Measurements from ENCODE around the gene EEF1A1.
"Not testable (repeated sequence)": the region's sequence is repeated elsewhere in the genome, so short reads cannot be mapped to it uniquely, and the experiment has no call there.

Gene EEF1A1

DNA sequence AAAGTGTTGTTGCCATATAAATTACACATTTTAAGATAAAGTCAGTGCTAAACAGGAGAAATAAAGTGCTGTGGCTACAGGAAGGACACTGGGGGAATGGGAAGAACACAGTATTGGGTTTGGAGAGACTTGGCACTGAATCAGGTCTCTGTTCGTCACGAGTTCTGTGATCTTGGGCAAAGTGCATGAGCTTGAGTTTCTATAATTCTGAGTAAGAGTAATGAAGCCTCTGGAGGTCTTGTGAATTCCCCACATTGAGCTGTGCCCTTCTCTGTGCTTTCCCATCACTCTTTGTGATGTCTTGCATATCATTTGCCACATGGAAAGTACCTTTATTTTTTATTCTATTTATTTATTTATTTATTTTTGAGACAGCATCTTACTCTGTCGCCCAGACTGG, 16.8 kb upstream of the EEF1A1 start:
- DNase-seq (ENCODE audit: low read depth) = no peak

DNA sequence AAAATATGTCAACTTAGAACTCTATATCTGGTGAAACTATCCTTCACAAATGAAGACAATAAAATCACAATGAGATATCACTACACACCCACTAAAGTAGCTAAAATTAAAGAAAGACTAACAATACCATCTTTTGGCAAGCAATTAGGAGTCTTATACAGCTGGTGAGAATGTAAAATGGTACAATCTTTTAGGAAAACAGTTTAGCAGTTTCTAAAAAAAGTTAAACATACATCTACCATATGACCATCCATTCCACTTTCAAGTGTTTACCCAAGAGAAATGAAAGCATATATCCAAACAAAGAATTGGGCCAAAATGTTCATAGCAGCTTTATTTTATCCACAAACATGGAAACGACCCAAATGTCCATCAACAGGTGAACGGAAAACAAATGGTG, 13.8 kb upstream of the EEF1A1 start:
- no peak for DNase-seq (ENCODE audit: low read depth)

GRCh38 chr6:73532293-73532692, 11.5 kb upstream of the EEF1A1 start:
- DNase-seq (ENCODE audit: low read depth) = no peak

GRCh38 chr6:73528897-73529296, 8.1 kb upstream of the EEF1A1 start:
- no peak for DNase-seq (ENCODE audit: low read depth)

GRCh38 chr6:73525546-73526330, 4.9 kb upstream of the EEF1A1 start:
- DNase-seq (ENCODE audit: low read depth) = no peak

GRCh38 chr6:73523434-73524123, 2.7 kb upstream of the EEF1A1 start:
- peak; percentile 69 for DNase-seq (ENCODE audit: low read depth)

GRCh38 chr6:73521351-73521985, 636 bp upstream of the EEF1A1 start:
- DNase-seq (ENCODE audit: low read depth) = peak; percentile 64

DNA sequence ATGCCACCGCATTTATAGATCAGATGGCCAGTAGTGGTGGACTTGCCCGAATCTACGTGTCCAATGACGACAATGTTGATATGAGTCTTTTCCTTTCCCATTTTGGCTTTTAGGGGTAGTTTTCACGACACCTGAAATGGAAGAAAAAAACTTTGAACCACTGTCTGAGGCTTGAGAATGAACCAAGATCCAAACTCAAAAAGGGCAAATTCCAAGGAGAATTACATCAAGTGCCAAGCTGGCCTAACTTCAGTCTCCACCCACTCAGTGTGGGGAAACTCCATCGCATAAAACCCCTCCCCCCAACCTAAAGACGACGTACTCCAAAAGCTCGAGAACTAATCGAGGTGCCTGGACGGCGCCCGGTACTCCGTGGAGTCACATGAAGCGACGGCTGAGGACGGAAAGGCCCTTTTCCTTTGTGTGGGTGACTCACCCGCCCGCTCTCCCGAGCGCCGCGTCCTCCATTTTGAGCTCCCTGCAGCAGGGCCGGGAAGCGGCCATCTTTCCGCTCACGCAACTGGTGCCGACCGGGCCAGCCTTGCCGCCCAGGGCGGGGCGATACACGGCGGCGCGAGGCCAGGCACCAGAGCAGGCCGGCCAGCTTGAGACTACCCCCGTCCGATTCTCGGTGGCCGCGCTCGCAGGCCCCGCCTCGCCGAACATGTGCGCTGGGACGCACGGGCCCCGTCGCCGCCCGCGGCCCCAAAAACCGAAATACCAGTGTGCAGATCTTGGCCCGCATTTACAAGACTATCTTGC, 725 bp downstream of the EEF1A1 start:
- DNase-seq (ENCODE audit: low read depth) = peak; percentile 77

- DNase-seq (ENCODE audit: low read depth) = not testable (repeated sequence)
These were observed 1.6 kb downstream of the EEF1A1 start for GRCh38 chr6:73518982-73519881.

- DNase-seq (ENCODE audit: low read depth) = not testable (repeated sequence)
These were observed 2.5 kb downstream of the EEF1A1 start for GRCh38 chr6:73518100-73518981.

- DNase-seq (ENCODE audit: low read depth) = no peak
These were observed 4.0 kb downstream of the EEF1A1 start for GRCh38 chr6:73516514-73517489.

- DNase-seq (ENCODE audit: low read depth) = no peak
These were observed 5.6 kb downstream of the EEF1A1 start for GRCh38 chr6:73515204-73515655.

GRCh38 chr6:73514746-73515110, 6.1 kb downstream of the EEF1A1 start:
- no peak for DNase-seq (ENCODE audit: low read depth)

DNA sequence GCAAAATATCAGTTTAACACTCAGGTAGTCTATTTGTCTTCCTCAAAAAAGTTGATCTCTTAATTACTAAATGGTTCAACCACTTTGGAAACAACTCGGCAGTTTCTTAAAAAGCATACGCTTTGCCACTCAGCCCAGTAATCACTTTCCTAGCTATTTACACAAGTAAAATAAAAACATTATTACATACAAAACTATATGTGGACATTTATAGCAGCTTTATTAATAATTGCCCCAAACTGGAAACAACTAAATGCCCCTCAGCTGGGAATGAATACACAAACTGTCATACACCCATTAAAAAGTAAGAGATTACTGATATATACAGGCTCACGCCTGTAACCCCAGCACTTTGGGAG, 7.4 kb downstream of the EEF1A1 start:
- DNase-seq (ENCODE audit: low read depth) = no peak

- DNase-seq (ENCODE audit: low read depth) = no peak
These were observed 9.0 kb downstream of the EEF1A1 start for GRCh38 chr6:73511796-73512195.

GRCh38 chr6:73509851-73510250, 11.0 kb downstream of the EEF1A1 start:
- no peak for DNase-seq (ENCODE audit: low read depth)

DNA sequence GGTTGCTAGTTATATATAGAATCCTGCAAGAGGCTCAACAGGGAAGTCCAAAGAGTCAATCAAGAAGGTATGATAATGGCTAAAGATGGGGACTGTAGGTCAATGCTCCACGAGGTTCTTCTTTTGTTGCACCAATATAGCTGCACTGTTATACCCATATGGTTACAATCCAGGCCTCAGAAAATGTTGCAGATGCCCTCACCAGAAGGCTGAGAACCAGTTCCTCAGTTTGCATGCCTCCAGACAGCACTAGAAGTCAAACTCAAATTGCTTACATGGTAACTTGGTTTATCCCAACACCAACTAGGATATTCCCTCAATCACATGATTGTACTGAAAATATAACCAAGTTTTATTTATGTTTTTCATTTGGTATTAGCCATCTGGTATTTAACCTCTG, 12.1 kb downstream of the EEF1A1 start:
- no peak for DNase-seq (ENCODE audit: low read depth)

DNA sequence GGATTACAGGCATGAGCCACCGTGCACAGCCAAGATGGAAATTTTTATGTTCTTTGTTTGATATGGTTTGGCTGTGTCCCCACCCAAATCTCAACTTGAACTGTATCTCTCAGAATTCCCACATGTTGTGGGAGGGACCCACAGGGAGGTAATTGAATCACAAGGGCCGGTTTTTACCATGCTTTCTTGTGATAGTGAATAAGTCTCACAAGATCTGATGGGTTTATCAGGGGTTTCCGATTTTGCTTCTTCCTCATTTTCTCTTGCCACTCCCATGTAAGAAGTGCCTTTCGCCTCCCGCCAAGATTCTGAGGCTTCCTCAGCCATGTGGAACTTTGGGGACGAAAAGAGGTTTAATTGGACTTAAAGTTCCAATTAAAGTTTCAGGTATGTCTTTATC, 14.6 kb downstream of the EEF1A1 start:
- DNase-seq (ENCODE audit: low read depth) = no peak

- DNase-seq (ENCODE audit: low read depth) = not testable (repeated sequence)
These were observed 15.1 kb downstream of the EEF1A1 start for GRCh38 chr6:73505705-73506104.
